ENCODE measurements around the gene LRCH1.

Gene LRCH1

DNA sequence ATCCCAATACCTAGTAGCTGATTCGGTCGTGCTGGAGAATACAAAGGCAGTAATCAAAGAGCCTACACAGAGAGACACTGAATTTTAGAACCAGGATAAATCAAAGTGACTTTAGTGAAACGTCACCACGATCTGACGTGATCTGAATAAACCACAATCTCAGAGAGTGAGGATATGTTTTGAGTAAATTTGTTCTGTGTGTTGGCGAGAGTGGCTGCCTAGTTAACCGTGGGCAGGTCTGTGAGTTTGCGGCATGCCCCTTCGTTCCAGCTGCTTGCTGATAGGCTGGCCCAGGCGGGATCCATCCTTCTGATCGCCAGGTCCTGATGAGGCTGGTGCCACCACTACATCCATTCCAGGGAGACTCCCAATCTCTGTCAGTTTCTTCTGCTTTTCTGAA lies 40.4 kb downstream of the LRCH1 start:
- DNase-seq (ENCODE audit: low read depth, low spot score), result no peak

DNA sequence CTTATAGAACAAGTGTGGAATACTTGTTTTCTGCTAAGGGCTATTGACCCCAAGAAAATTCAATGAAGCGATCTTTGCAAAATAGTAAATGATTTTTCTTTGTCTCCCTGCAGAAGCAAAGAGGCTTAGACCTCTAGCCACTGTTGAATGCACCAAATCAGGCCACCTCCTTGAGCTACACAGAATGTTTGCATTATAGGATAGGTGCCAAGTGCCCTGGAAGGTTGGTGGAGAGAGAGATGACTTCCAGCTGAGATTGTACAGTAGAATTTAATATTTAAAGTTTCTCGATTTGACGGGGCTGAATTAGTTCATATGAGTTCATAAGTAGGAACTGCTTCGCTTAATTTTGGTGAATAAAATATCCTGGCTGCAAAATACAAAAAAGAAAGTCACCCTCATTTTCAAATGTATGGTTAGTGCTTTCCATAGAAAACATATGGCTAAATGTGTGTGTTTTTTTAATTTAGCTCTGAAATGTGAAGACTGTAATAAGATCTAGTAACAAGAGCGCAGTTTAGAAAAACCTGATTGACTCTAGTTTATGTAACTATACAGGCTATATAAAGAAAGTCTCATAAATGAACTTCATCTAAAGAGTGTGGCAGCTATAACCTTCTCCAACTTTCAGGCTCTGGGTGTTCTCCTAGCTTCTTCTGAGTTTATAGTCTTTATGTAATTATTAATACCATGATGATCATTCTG lies 41.6 kb downstream of the LRCH1 start:
- no peak for DNase-seq (ENCODE audit: low read depth, low spot score)

DNA sequence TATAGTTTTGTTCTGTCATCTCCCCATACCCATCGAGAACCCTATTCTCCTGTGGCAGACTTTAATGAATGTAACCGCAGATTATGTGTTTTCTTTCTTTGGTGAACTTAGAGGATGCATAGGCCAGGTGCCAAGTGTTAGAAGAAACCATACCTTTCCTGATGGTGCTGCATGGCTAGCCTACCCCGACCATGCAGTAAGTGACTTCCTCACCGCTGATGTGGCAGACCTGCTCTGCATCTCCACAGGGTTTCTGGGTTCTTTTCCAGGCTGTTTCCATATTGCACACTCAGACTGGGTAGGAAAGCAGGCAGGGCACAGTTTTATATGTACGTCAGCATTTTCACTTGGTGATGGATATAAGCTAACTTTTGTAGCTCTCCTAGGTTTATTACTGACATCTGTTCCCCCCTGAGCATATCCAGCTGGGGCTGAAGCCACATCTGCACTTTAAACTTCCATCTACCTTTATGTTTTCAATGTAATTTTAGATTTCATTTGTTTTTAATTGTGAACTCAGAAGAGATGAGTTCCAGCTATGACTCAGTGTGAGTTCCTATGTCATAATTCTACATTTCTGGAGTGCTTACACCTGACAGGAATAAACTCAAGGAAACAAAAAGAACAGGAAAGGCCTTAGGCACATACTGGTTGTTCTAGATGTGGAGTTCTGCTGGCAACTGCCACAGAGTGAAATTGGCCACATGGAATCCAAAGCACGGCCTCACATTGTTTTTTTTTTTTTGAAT lies 42.3 kb downstream of the LRCH1 start:
- no peak for DNase-seq (ENCODE audit: low read depth, low spot score)

DNA sequence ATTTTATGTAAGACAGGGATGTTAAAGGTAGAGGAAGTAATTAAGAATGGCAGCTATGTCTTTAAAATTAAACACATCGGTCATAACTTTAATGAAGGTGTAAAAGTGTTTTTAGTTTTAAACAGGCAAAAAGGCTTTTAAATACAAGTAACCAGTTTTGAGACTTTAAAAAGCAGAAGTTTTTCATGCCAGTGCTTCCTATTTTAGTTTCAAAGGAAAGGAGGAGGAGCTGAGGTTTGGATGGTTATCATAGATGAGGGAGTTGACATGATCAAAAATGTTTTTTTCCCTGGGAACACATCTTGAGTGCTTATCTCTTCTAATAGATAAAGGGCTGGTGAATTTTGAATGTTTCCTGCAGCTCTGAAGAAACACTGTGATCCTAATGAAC lies 42.9 kb downstream of the LRCH1 start:
- no peak for DNase-seq (ENCODE audit: low read depth, low spot score)

DNA sequence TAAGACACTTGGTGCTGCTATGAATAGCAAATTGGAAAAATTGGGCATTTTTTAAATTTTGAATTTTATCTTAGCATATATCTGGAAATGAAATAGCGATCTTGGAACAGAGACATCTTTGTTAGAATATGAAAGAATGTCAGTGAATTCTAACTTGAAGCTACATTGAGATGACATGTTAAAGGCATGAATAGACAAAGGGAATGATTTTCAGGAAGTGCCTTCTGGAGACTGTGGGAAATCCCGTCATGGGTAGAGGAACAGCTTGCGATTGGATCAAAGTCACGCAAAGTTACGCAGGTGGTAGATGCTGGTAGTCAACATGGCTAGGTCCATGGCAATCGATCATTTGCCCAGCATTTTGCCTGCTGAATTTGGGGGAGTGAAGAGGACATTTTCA lies 43.5 kb downstream of the LRCH1 start:
- no peak for DNase-seq (ENCODE audit: low read depth, low spot score)

DNA sequence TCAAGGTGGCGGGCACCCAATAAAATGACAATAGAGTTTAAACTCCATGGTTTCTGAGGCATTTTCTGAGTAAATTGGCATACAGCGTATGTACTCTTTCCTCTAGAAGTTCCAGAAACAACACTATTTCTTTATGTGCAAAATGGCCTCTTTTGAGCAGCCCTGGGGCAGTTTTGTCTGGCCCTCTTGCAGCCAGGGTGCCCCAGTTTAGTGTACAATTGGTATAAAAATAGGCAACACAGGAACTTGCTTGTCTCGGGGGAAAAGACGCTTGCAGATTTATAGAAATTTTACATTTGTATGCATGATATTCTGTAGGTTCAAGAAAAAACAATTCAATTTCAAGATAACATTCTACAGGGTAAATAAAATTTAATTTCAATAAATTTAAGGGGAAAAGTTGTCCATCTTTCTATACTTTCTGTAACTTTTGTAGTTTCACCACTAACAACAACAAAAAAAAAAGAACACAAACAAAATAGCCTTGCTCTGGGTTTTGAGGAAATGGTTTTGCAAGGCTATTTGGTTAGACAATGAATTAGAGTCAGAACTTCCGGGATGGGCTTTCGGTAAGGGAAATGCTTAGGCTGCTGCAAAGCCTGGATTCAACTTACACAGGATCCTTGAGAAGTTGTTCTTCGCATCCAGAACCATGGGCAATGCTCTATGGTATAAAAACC lies 45.3 kb downstream of the LRCH1 start:
- no peak for DNase-seq (ENCODE audit: low read depth, low spot score)

DNA sequence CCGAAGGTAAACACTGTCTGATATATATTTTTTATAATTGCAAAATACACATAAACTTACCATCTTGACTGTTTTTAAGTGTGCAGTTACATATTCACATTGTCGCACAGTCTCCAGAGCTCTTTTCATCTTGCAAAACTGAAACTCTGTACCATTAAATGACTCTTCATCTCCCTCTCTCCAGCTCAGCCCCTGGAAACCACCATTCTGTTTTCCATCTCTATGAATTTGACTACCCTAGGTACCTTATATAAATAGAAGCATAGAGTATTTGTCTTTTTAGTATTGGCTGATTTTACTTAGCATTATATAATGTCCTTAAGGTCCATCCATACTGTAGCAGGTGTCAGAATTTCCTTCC lies 45.8 kb downstream of the LRCH1 start:
- no peak for DNase-seq (ENCODE audit: low read depth, low spot score)

DNA sequence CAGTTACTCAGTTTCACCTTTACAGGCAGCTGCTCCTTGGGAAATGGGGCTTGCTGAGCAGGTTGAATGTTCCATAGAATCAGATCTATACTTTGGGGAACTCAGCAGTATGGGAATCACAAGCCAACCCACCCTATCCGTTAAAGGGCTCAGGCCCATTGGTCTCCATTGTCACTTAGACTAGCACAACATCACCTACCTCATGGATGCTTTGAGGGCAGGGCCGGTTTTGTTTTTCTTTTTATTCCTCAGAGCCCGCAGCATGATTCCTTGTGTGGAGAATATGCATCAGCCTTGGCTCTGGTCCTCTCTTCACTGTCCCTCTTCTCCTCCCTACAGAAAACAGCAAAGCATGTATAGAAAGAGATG lies 48.0 kb downstream of the LRCH1 start:
- DNase-seq (ENCODE audit: low read depth, low spot score), result no peak

DNA sequence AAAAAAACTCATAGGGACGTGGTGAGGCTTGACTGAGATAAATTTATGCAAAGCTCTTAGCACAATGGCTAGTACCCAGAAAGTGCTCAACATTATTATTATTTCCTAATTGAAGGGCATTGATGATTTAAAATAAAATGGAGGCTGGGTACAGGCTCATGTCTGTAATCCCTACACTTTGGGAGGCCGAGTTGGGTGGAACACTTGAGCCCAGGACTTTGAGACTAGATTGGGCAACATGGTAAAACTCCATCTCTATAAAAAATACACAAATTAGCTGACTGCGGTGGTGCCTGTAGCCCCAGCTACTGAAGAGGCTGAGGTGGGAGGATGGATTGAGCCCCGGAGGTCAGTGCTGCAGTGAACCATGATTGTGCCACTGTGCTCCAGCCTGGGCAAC lies 49.6 kb downstream of the LRCH1 start:
- DNase-seq (ENCODE audit: low read depth, low spot score), result no peak

DNA sequence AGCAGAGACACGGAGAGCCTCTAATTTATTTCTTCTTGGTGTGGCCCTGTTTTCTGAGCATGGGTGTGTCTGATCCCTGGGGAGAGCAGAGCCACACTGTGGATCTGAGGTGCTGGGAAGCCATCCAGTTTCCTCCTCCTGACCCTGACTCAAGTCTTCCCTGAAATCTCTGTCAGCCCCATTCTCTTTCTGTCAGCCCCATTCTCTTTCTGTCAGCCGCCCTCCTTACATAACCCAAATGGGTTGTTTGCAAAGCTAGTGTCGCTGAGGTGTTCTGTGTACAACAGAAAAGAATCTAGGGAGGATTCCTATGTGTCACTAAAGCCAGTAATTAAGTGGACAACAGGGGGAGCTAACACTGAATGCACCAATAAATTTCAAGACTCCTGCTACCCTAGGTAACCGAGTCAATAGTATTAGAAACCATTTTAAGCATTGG lies 50.2 kb downstream of the LRCH1 start:
- DNase-seq (ENCODE audit: low read depth, low spot score), result no peak

DNA sequence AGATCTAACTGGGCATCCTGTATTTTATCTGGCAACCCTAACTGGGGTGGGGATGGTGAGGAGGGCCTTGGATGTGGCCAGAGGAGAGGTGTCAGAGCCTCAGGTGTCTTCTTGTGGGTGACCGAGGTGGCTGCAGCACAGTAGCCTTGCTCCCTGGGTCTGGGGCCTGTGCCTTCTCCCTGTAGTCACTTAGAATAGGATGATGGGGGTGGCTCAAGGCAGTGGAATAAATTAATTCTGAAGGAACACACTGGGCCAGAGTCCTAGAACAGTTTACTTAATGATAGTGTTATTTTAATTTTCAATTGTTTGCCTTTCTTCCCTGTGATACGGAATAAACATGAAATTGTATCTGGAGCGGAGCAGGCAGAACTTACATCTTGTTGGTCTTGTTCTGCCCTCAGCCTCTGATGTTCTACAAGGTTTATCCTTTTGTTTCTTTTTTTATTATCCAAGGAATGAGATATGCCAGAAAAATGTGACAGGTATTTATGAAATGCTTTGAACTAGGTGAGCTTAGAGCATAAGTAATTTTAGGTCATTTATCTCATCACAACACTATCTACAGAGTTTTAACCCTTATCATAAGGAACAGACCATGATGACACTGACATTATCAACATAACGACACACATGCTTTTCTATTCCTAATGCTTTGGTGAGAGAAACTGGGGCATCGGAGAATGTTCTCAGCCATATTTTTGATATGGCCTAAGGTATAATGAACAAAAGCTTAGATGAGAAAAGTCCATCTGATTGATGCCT lies 51.4 kb downstream of the LRCH1 start:
- no peak for DNase-seq (ENCODE audit: low read depth, low spot score)

DNA sequence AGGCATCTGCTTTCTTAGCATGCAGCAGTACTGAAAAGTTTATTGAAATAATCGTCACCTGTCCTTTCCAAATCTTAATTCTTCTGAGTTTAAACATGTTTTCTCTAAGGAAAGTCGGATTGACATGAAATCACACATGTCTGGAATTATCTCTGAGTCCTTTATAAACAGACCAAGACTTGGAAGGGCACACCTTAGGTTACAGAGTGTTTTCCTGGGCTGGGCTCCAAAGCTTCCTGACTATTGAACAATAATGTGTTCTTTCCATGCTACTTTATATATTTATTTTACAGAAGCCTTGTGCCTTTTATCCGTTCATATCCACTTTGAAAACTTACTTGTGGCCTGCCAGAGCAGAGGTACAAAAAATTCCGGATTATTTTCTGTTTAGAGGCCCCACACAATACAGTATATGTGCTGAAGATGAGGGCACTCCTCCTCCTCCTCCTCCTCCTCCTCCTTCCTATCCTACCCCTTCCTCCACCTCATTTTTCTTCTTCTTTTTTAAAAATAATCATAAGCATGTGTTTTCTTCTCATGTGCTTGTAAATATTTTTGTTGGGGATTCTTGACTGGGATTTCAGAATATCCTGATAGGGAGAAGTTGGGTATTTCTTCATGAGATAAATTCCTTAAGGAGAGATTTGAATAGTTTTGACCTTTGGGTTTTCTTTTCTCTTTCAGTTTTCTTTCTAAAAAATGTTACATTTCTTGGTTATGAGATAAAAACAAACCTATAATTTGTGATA lies 52.3 kb downstream of the LRCH1 start:
- no peak for DNase-seq (ENCODE audit: low read depth, low spot score)

DNA sequence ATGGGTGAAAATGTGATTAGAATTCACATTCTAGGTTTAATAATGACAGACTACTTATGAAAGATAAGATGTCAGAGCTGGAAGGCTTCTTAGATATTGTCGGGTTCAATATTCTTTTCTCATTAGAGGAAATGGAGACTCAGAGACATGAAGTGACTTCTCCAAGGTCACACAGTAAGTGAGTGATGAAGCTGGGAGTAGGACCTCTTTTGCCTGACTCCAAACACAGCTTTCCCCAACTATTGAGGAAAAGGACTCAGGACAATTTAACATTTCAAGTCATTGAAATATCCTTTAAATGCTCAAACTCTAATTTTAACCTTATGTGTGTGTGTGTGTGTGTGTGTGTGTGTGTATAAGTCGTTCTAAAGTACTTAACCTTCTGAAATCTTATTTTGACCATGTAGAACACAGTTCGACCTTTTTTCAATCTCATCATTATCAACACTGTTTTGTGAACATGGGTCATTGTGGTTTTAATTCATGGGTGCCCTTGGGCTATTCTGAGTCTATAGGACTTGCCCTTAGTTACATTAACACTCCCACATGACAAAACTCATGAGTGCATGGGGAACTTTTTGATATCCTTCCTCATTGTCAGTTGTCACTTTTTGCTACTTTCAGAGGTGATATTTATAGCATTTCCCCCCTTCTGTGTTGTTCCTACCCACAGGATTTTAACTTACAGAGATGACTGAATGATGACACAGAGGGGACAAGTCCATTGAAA lies 53.0 kb downstream of the LRCH1 start:
- DNase-seq (ENCODE audit: low read depth, low spot score), result no peak

DNA sequence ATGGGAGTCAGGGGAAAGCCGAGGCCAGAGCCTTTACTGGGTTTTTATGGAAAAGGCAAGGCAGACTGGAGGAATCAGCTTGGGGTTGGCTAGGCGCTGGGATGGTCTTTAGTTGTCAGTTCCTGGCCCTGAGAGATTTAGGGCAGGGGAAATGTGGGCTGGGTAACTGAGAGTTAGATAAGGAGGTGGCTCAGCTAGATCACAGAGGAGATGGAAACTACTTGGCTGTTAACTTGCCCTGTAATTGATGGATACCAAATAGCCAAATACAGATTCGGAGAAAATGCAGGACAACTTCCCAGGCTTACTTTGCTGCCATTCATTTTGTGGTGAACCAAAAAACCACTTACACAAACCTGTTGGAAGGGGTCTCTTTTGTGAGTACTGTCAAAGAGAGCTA lies 54.0 kb downstream of the LRCH1 start:
- DNase-seq (ENCODE audit: low read depth, low spot score), result no peak

DNA sequence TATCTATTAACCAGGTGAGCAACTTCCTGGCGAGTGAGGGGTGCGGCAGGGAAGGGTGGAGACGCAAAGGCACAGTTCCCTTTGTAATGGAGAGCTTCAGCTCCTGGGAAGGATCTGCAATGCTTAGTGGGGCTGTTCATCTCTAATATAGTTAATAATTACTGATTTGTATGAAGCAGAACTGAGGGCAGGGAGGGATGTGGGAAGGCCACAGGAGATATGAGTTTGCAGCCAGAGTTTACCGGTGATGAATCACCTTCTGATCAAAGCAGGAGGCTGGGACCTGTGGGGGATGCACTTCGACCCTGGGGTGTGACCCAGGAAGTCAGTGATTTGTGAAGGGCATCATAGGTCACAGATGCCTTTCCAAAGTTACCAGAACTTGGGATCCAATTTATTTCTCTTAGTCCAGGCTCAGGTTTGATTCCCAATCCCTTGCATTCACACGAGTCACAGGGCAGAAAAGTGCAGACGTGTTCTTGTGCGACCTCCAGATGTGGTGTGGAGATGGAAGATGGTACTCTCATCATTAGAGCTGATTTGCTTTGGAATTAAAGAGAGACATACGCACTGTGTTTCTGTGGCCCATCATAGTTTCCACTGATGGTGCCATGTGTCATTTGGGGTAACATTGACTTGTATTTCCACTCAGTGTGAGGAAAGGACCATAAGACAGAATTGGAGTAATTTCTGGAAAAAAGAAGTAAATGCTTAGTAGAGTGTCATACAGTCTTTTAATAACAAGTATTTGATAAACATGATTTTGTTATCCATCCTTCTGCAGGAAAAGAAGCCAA lies 55.0 kb downstream of the LRCH1 start:
- DNase-seq (ENCODE audit: low read depth, low spot score), result no peak

DNA sequence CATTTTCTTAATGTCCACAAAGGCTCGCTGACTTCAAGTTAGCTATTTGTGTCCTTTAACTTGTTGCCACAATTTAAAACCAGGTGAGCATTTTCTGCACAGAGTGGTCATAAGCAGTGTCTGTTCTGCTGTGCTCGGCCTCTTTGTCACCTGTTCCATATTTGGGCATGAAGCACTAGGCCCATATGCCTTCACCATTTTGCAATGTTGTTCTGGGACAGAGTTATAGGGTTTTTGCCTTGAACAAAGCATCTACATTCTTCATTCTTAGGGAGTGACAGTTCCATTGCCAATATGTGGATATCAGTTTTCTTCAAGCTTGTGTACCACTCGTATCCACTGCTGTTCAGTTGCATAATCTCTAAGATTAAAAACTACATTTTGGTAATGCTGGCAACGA lies 56.1 kb downstream of the LRCH1 start:
- DNase-seq (ENCODE audit: low read depth, low spot score), result no peak

DNA sequence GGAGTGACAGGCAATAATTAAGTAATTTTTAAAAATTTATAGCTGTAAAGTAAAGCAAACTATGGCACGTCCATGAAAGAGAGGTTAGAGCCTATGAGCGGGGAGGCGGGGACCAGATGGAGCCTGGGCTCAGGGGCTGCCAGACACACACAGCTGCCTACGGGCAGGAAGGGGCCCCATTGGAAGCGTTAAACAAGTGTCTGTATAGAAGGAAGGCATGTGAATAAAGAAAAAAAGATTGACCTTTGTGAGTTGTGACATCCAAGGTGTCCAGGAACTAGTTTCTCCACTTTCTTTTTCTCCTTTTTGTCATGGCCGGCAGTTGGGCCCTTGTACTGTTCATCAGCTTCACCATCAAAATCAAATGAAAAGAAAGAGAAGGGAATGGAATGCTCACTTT lies 56.8 kb downstream of the LRCH1 start:
- no peak for DNase-seq (ENCODE audit: low read depth, low spot score)

DNA sequence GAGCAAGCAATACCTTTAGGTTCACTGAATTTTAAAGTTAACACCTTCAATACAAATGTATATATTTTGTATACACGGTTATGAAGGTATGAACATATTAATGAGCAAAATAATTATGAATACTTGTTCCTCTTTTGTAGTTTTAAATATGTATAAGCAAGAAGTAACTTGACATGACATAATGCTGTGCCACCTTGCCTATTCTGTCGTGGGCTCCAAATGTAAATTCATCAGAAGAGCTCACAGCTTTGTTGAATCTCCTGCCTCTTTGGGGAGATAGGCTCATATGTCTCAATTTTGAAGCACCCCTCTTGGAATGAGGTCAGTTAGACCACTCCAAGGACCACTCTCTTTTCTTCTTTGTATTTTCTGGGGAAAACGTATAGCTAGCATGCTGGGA lies 59.3 kb downstream of the LRCH1 start:
- DNase-seq (ENCODE audit: low read depth, low spot score), result no peak

DNA sequence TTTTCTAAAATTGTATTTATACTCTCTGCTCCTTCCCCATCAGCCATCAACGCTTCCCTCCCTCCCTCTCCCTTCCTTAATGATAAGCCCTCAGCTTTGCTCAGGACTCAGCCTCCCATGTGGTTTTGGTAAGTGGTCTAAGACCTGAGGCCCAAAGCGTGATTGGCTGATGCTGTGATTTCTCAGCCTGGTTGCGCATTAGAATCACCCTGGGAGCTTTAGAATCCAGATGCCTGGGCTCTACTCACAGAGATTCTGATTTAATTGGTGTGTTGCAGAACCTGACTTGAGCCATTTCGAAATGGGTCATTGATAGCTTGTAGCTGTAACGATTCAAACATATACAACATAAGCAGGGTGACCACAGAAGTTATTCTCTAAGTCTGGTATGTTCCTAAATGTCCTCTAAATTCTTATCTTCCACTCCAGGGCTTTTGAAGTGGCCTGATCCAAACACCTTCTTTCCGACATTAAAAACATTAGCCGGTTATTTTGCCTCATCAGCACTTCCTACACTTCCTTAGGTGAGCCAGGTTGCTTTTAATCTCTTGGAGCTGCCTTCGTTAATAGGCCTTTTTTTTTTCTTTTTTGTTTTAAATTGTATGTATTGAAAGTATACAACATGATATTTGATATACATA lies 60.6 kb downstream of the LRCH1 start:
- DNase-seq (ENCODE audit: low read depth, low spot score), result no peak

DNA sequence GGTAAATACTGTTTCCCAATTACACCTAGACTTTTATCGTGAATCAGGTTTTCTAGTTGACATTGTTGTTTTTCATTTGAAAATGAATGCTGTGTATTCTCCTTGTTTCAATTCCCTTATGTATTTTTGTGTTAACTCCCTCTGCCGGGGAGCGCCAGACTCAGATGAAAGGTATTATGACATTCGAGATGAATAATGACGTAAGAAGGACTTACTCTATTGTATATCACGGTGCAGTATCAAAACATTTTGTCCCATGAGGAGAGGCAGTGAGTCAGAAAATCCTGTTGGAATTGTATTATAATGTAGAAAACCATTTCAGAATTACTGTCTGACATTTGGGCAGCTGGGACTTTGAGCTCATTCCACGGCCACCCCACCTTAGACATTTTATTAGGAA lies 61.6 kb downstream of the LRCH1 start:
- peak; percentile 71 for DNase-seq (ENCODE audit: low read depth, low spot score)
